GM21447 (cell line): Measurements from ENCODE around the gene DGCR2.
"Not testable (repeated sequence)": the region's sequence is repeated elsewhere in the genome, so short reads cannot be mapped to it uniquely, and the experiment has no call there.

Experiments
- ATAC-seq: cut with Tn5 transposase; IDR thresholded peaks from one replicate; pipeline ENCODE4 v1.9.1; 2021; ENCODE audit not compliant: unreplicated experiment

DGCR2 gene

GRCh38 chr22:19062139-19062942, 59.9 kb downstream of the DGCR2 start:
- ATAC-seq, result no peak

- no peak for ATAC-seq
Measured at GRCh38 chr22:19061471-19062138, 60.6 kb downstream of the DGCR2 start.

- no peak for ATAC-seq
Measured at GRCh38 chr22:19060356-19061009, 61.7 kb downstream of the DGCR2 start.

GRCh38 chr22:19059481-19060278, 62.5 kb downstream of the DGCR2 start:
- ATAC-seq, result no peak

GRCh38 chr22:19058713-19059451, 63.3 kb downstream of the DGCR2 start:
- no peak for ATAC-seq

GRCh38 chr22:19057999-19058491, 64.2 kb downstream of the DGCR2 start:
- ATAC-seq, result no peak

- no peak for ATAC-seq
Measured at GRCh38 chr22:19057539-19057938, 64.7 kb downstream of the DGCR2 start.

- no peak for ATAC-seq
Measured at GRCh38 chr22:19056951-19057401, 65.2 kb downstream of the DGCR2 start.

- ATAC-seq, result no peak
Measured at GRCh38 chr22:19055801-19056200, 66.4 kb downstream of the DGCR2 start.

- ATAC-seq, result no peak
Measured at GRCh38 chr22:19052941-19053541, 69.2 kb downstream of the DGCR2 start.

GRCh38 chr22:19051381-19052072, 70.7 kb downstream of the DGCR2 start:
- no peak for ATAC-seq

- ATAC-seq, result not testable (repeated sequence)
Measured at GRCh38 chr22:19050847-19051246, 71.4 kb downstream of the DGCR2 start.

GRCh38 chr22:19050117-19050516, 72.1 kb downstream of the DGCR2 start:
- no peak for ATAC-seq

GRCh38 chr22:19048531-19048930, 73.7 kb downstream of the DGCR2 start:
- no peak for ATAC-seq

GRCh38 chr22:19047993-19048392, 74.2 kb downstream of the DGCR2 start:
- no peak for ATAC-seq

- ATAC-seq, result no peak
Measured at GRCh38 chr22:19046719-19047609, 75.2 kb downstream of the DGCR2 start.

GRCh38 chr22:19046287-19046686, 75.9 kb downstream of the DGCR2 start:
- ATAC-seq, result no peak

GRCh38 chr22:19045094-19045493, 77.1 kb downstream of the DGCR2 start:
- no peak for ATAC-seq
